22Rv1 (cell line): ENCODE measurements around the gene OR52H1.

ENCODE experiments used
- ZFX ChIP-seq: fragments of 450-650 bp; IDR thresholded peaks from 2 replicates; pipeline ENCODE4 v1.6.1; 2017; ENCODE audit warnings: antibody characterized with exemption, borderline replicate concordance
- TF ChIP-seq, protein P1 (sequence below): fragments of 450-650 bp; IDR thresholded peaks from 2 replicates; pipeline ENCODE4 v1.5.1; 2017; ENCODE audit warnings: mild to moderate bottlenecking

DNA sequence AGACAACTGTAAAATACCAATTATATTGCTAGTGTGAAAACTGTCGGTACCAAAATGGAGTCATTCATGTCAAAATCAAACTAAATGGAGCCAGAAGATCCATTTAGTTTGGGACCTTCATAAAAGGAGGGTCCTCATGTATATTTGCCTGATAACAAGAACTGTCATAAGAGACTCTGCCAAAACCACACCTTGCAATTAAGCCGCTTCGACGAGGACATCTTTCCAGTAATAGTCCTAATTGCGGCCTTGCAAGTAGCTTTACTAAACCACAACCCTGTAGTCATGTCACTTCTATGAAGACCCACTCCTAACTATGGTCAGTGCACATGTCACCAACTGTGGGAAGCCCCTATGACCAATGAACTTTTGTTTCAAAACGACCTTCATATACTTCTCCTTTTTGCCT, 47.9 kb downstream of the OR52H1 start:
- TF ChIP-seq, protein P1, sequence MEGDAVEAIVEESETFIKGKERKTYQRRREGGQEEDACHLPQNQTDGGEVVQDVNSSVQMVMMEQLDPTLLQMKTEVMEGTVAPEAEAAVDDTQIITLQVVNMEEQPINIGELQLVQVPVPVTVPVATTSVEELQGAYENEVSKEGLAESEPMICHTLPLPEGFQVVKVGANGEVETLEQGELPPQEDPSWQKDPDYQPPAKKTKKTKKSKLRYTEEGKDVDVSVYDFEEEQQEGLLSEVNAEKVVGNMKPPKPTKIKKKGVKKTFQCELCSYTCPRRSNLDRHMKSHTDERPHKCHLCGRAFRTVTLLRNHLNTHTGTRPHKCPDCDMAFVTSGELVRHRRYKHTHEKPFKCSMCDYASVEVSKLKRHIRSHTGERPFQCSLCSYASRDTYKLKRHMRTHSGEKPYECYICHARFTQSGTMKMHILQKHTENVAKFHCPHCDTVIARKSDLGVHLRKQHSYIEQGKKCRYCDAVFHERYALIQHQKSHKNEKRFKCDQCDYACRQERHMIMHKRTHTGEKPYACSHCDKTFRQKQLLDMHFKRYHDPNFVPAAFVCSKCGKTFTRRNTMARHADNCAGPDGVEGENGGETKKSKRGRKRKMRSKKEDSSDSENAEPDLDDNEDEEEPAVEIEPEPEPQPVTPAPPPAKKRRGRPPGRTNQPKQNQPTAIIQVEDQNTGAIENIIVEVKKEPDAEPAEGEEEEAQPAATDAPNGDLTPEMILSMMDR: no peak
- TF ChIP-seq ZFX: no peak
